ENCODE results near the gene DESI2. TPM values are rescaled to one million over a fixed set of nuclear protein-coding genes. Genes with fewer than 3 reads are reported as not detected.
"Not testable (repeated sequence)": the region's sequence is repeated elsewhere in the genome, so short reads cannot be mapped to it uniquely, and the experiment has no call there.

The DESI2 gene
- total and polyA plus RNA-seq, 4 experiments from 2014 or later: 13.0 to 22.8 (median 18.9) TPM

- no peaks in the 10 kb centered on the region for H3K27me3 Mint-ChIP-seq
- CTCF ChIA-PET (ENCODE audit: partially characterized antibody): no interaction called here
- POLR2A ChIA-PET (ENCODE audit: partially characterized antibody): no interaction called here
Measured at GRCh38 chr1:244735876-244736561, 83.1 kb downstream of the DESI2 start.

GRCh38 chr1:244739140-244739539, 86.2 kb downstream of the DESI2 start:
- H3K27ac Mint-ChIP-seq; H3K4me1 Mint-ChIP-seq; H3K27me3 ChIP-seq (ENCODE audit: insufficient read depth, low read length); DNase-seq; H3K4me3 Mint-ChIP-seq; POLR2A ChIA-PET (ENCODE audit: partially characterized antibody); H3K27ac ChIP-seq (ENCODE audit: low read depth, low read length); H3K9me3 Mint-ChIP-seq; CTCF ChIA-PET (ENCODE audit: partially characterized antibody); intact Hi-C loops (cut with micrococcal nuclease); H3K36me3 ChIP-seq (ENCODE audit: insufficient read depth, low read length); H3K4me1 ChIP-seq (ENCODE audit: insufficient read depth, low read length); H3K27me3 Mint-ChIP-seq; H3K9me3 ChIP-seq (ENCODE audit: control insufficient read depth in 1 of 2, low read length in 2 of 2); H3K4me3 ChIP-seq (ENCODE audit: low read length in 2 of 2); H3K36me3 Mint-ChIP-seq: not testable (repeated sequence)

More at GRCh38 chr1:244735876-244736561, 83.1 kb downstream of the DESI2 start:
- H3K4me3 Mint-ChIP-seq: no peak overlapping the region
- no peaks in the 10 kb centered on the region for H3K27me3 ChIP-seq (ENCODE audit: insufficient read depth, low read length)
- H3K27ac ChIP-seq (ENCODE audit: low read depth, low read length): no peak overlapping the region
- intact Hi-C loops (cut with micrococcal nuclease): no loop called here
- H3K4me1 Mint-ChIP-seq: peaks cover 0 to 2% (median under 1%) of the 10 kb centered on the region in 4 donors
- H3K4me1 ChIP-seq (ENCODE audit: insufficient read depth, low read length): no peaks in the 10 kb centered on the region
- no peak overlapping the region for H3K4me3 ChIP-seq (ENCODE audit: low read length in 2 of 2)
- H3K9me3 Mint-ChIP-seq: peaks cover 0 to 2% (median 0%) of the 10 kb centered on the region in 8 donors
- H3K36me3 ChIP-seq (ENCODE audit: insufficient read depth, low read length): no peaks in the 10 kb centered on the region
- H3K9me3 ChIP-seq (ENCODE audit: control insufficient read depth in 1 of 2, low read length in 2 of 2): no peaks in the 10 kb centered on the region
- H3K36me3 Mint-ChIP-seq: no peaks in the 10 kb centered on the region
- H3K27ac Mint-ChIP-seq: no peak overlapping the region
- no peak for DNase-seq

DNA sequence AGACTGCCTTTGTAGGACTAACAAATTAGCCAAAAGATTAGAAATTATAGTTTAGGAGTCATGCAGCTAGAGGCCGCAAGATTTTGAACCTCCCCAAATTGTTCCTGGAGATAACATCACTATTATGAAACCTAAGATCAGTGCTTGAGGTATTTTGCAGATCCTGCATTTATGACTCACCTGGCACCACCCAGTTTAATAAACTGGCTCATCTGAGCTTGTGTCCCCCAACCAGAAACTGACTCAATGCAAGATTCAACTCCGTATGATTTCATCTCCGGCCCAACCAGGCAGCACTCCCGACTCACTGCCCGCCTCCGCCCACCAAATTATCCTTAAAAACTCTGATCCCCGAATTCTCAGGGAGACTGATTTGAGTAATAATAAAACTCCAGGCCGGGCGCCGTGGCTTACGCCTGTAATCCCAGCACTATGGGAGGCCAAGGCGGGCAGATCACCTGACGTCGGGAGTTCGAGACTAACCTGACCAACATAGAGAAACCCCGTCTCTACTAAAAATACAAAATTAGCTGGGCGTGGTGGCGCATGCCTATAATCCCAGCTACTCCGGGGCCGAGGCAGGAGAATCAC, 87.2 kb downstream of the DESI2 start:
- H3K36me3 Mint-ChIP-seq; H3K27me3 ChIP-seq (ENCODE audit: insufficient read depth, low read length); H3K36me3 ChIP-seq (ENCODE audit: insufficient read depth, low read length); H3K27ac ChIP-seq (ENCODE audit: low read depth, low read length); H3K27me3 Mint-ChIP-seq; H3K4me1 Mint-ChIP-seq; H3K27ac Mint-ChIP-seq; H3K9me3 Mint-ChIP-seq; H3K4me1 ChIP-seq (ENCODE audit: insufficient read depth, low read length); intact Hi-C loops (cut with micrococcal nuclease); CTCF ChIA-PET (ENCODE audit: partially characterized antibody); DNase-seq; H3K9me3 ChIP-seq (ENCODE audit: control insufficient read depth in 1 of 2, low read length in 2 of 2); H3K4me3 Mint-ChIP-seq; H3K4me3 ChIP-seq (ENCODE audit: low read length in 2 of 2); POLR2A ChIA-PET (ENCODE audit: partially characterized antibody): not testable (repeated sequence)

GRCh38 chr1:244741692-244742091, 88.8 kb downstream of the DESI2 start:
- no peak overlapping the region for H3K4me3 Mint-ChIP-seq
- Histone ChIP-seq H3K27ac (ENCODE audit: low read depth, low read length) (no peak overlapping the region), H3K36me3 (ENCODE audit: insufficient read depth, low read length) (no peaks in the 10 kb centered on the region), H3K27me3 (ENCODE audit: insufficient read depth, low read length) (no peaks in the 10 kb centered on the region), H3K4me1 (ENCODE audit: insufficient read depth, low read length) (no peaks in the 10 kb centered on the region), H3K9me3 (ENCODE audit: control insufficient read depth in 1 of 2, low read length in 2 of 2) (no peaks in the 10 kb centered on the region), H3K4me3 (ENCODE audit: low read length in 2 of 2) (no peak overlapping the region)
- intact Hi-C loops (cut with micrococcal nuclease): no loop called here
- no peaks in the 10 kb centered on the region for H3K4me1 Mint-ChIP-seq
- DNase-seq: no peak
- no peaks in the 10 kb centered on the region for H3K36me3 Mint-ChIP-seq
- H3K9me3 Mint-ChIP-seq: no peaks in the 10 kb centered on the region
- H3K27ac Mint-ChIP-seq: no peak overlapping the region
- ChIA-PET POLR2A (ENCODE audit: partially characterized antibody) (no interaction called here), CTCF (ENCODE audit: partially characterized antibody) (no interaction called here)
- H3K27me3 Mint-ChIP-seq: no peaks in the 10 kb centered on the region

- Histone ChIP-seq H3K27me3 (ENCODE audit: insufficient read depth, low read length) (no peaks in the 10 kb centered on the region), H3K4me3 (ENCODE audit: low read length in 2 of 2) (no peak overlapping the region), H3K27ac (ENCODE audit: low read depth, low read length) (no peak overlapping the region), H3K4me1 (ENCODE audit: insufficient read depth, low read length) (no peaks in the 10 kb centered on the region), H3K36me3 (ENCODE audit: insufficient read depth, low read length) (no peaks in the 10 kb centered on the region), H3K9me3 (ENCODE audit: control insufficient read depth in 1 of 2, low read length in 2 of 2) (no peaks in the 10 kb centered on the region)
- no peak overlapping the region for H3K4me3 Mint-ChIP-seq
- no peaks in the 10 kb centered on the region for H3K4me1 Mint-ChIP-seq
- peak in 1 of 5 donors; percentile 41 for DNase-seq
- CTCF ChIA-PET (ENCODE audit: partially characterized antibody): interaction anchor here (0.6 kb wide), 1 partner anchor 48 kb away, joined by 4 read pairs; no protein-coding TSS in a partner anchor
- H3K9me3 Mint-ChIP-seq: no peaks in the 10 kb centered on the region
- H3K27ac Mint-ChIP-seq: no peak overlapping the region
- no peaks in the 10 kb centered on the region for H3K27me3 Mint-ChIP-seq
- intact Hi-C loops (cut with micrococcal nuclease): no loop called here
- POLR2A ChIA-PET (ENCODE audit: partially characterized antibody): no interaction called here
- no peaks in the 10 kb centered on the region for H3K36me3 Mint-ChIP-seq
Measured at GRCh38 chr1:244749230-244750016, 96.5 kb downstream of the DESI2 start.

- Histone ChIP-seq H3K4me3 (ENCODE audit: low read length in 2 of 2) (no peak overlapping the region), H3K27me3 (ENCODE audit: insufficient read depth, low read length) (no peaks in the 10 kb centered on the region), H3K9me3 (ENCODE audit: control insufficient read depth in 1 of 2, low read length in 2 of 2) (no peaks in the 10 kb centered on the region), H3K4me1 (ENCODE audit: insufficient read depth, low read length) (no peaks in the 10 kb centered on the region), H3K27ac (ENCODE audit: low read depth, low read length) (no peak overlapping the region), H3K36me3 (ENCODE audit: insufficient read depth, low read length) (no peaks in the 10 kb centered on the region)
- ChIA-PET CTCF (ENCODE audit: partially characterized antibody) (no interaction called here), POLR2A (ENCODE audit: partially characterized antibody) (no interaction called here)
- intact Hi-C loops (cut with micrococcal nuclease): no loop called here
- H3K27me3 Mint-ChIP-seq: no peaks in the 10 kb centered on the region
- H3K4me1 Mint-ChIP-seq: no peaks in the 10 kb centered on the region
- H3K36me3 Mint-ChIP-seq: no peaks in the 10 kb centered on the region
- no peaks in the 10 kb centered on the region for H3K9me3 Mint-ChIP-seq
- DNase-seq: no peak
- H3K27ac Mint-ChIP-seq: peak overlapping the region in 1 of 7 donors; percentile 26
- no peak overlapping the region for H3K4me3 Mint-ChIP-seq
Measured at GRCh38 chr1:244751271-244751895, 98.5 kb downstream of the DESI2 start.

- H3K27me3 Mint-ChIP-seq: no peaks in the 10 kb centered on the region
- H3K4me1 Mint-ChIP-seq: no peaks in the 10 kb centered on the region
- no peak overlapping the region for H3K27ac ChIP-seq (ENCODE audit: low read depth, low read length)
- no peak overlapping the region for H3K4me3 Mint-ChIP-seq
- DNase-seq: no peak
- no peak overlapping the region for H3K4me3 ChIP-seq (ENCODE audit: low read length in 2 of 2)
- H3K9me3 ChIP-seq (ENCODE audit: control insufficient read depth in 1 of 2, low read length in 2 of 2): no peaks in the 10 kb centered on the region
- no peaks in the 10 kb centered on the region for H3K9me3 Mint-ChIP-seq
- intact Hi-C loops (cut with micrococcal nuclease): no loop called here
- H3K27ac Mint-ChIP-seq: no peak overlapping the region
- H3K4me1 ChIP-seq (ENCODE audit: insufficient read depth, low read length): no peaks in the 10 kb centered on the region
- POLR2A ChIA-PET (ENCODE audit: partially characterized antibody): no interaction called here
- H3K36me3 Mint-ChIP-seq: no peaks in the 10 kb centered on the region
- CTCF ChIA-PET (ENCODE audit: partially characterized antibody): no interaction called here
- H3K27me3 ChIP-seq (ENCODE audit: insufficient read depth, low read length): no peaks in the 10 kb centered on the region
- H3K36me3 ChIP-seq (ENCODE audit: insufficient read depth, low read length): no peaks in the 10 kb centered on the region
Measured at GRCh38 chr1:244755673-244756072, 102.7 kb downstream of the DESI2 start.

All from CD4-positive, alpha-beta memory T cell (primary cell).